NCI-H146 treated with DMSO at 0.1 percent for 48 hours (cell line): Measurements from ENCODE around the gene DYNC1I2.
"Not testable (repeated sequence)": the region's sequence is repeated elsewhere in the genome, so short reads cannot be mapped to it uniquely, and the experiment has no call there.

Experiments used
- DNase-seq: peaks from one replicate; lab custom pipeline; 2025; ENCODE audit not compliant: unreplicated experiment; lab: John Stamatoyannopoulos, UW

Gene DYNC1I2

DNA sequence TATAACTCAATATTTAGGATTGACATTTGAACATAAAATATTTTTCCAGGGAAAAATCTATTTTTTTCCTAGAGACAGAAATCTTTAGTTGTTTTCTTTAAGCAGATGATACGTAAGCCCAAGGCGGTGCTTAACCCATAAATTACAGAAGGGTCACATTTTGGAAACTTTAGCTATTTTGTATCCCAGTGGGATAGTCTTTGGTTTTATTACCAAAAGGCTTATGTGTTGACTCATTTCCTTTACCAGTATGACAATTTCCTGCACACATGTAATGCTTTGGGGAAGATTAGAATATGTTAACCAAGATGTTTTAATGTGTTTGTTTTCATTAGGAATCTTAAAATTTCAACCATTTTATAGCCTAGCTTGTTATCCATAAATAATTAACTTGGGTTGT lies 24.8 kb downstream of the DYNC1I2 start:
- no peak for DNase-seq

DNA sequence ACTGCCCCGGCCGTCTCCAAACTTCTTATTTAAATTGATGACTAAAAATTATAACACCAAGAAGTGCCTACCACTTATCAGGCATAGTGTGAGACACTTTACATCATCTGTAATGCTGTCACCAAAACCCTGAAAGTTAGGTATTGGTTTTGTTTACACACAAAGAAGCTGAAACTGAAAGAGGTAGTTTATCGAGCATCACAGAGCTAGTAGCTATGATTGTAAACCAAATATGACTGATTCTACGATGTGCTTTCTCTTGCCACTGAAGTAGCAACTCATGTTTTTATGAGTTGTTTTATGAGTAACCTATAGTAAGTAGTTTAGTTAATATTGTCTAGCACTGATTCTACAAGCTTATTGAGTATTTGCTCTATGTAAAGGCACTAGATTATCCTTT lies 31.5 kb downstream of the DYNC1I2 start:
- no peak for DNase-seq

DNA sequence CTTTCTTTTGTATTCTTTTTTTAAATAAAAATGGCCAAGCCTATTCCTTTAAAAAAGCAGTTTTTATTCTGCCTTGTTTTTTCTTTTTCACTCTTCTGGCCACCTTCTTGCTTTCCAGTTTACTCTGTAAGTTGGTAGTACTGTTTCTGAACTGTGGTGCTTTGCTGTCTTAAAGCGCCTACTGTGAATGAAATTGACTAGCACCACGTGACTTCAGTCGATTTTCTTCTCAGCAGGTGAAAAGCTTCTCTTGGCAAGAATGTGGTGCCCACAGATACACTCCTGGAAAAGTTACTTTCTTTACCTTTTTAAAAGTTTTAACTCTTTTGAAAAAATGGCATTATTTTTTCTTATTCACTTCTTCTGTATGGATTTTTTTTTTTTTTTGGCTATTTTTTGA lies 32.4 kb downstream of the DYNC1I2 start:
- no peak for DNase-seq

DNA sequence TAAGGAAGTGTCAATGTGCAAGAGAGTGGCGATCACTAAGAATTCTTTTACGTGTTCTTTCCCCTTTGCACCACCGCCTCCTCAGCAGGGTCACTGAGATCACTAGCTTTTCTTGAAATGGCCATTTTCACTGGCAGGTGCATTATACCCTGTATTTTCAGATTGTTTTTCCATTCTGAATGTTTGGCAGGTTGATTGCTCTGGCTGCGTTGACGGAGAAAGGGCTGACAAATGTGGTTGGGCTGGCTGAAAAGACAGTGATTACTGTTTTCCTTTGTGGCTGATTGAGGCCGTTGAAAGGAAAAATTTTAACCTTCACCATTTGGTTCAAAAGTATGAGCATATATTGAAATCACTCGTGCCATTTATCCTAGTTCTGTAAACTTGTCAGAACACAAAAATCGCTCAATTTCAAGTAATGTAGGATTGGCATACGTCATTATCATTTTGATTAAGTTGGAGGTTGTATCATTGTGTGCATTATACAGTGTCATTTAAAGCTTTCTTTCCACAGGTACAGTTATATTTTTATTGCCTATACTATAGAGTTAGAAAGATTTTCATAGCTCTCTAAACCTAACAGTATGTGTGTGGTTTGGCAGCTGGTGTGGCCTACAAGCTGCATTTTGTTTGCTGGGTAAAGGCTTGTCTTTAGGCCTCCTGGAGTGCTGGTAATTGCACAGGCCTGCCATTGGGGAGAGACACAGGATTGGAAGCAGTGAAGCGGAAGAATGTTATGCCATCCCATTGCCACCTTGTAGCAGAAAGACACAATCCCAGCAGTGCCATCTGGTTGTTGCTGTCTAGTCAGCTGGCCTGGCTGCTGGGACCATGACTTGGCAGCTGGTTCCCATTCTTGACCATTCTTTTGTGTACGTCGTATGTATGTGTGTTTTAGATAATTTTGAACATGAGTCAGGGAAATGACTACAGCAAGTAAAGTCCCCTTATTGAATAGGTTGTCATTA lies 36.7 kb downstream of the DYNC1I2 start:
- DNase-seq = peak; percentile 85

DNA sequence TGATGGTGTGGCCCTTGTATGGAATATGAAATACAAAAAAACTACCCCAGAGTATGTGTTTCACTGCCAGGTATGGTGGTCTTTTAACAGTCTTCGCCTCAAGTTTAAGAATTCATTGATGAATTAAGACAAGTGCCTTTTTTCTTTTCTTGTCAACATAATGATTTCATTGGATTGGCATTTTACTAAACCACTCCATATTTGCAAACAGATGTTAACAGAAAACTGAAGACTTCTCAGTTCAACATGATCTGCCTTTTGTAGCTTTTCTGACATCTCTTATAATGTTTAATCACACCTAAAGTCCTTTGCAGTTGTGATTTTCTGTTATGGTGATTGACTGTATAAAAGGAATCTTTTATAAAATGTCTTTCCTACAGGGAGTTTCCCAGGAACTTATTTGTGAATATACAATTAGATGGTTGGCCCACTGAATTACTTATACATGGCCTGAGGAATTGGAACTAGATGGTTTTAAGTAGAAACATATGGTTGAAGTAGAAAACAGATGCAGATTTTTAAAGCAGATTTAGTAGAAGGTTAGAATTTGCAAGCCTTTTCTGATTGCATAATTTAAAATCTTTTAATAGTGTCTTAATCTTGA lies 39.7 kb downstream of the DYNC1I2 start:
- no peak for DNase-seq

DNA sequence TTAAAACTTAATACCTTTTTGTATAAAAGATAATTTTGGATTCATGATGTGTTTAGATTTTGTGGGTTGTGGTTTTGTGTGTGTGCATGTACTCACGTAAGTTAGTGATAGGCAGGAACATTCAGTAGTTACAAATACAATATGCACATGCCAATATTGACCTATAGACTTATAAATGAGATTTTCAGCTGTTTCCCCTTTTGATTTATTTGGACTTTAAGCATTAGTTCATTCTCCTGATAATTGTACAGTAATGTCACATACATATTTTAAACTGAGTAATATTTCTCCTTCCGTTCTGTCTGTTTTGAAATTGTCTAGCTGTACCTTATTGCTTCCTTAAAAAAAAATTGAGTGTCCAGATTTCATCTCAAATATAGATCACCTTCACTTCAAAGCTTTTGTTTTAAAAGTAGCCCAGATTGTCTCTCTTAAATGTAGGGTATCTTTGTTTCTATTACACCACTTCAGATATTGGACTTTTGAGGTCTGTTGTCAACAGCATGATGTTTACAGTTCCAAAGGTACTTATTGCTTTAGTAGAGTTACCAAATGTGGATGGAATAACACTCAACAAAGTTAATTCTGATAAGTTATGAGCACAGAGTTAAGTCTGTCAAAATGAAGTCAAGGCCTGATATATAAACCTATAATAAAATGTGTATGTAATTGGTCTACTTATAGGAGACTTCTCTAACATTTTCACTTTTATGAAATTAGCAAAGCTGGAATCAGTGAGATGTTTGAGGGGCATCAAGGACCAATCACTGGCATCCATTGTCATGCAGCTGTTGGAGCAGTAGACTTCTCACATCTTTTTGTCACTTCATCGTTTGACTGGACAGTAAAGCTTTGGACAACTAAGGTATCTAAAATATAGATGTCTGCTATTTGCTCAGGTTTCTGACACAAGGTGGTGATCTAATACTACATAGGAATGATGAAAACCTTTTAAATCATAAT lies 42.0 kb downstream of the DYNC1I2 start:
- DNase-seq = no peak

DNA sequence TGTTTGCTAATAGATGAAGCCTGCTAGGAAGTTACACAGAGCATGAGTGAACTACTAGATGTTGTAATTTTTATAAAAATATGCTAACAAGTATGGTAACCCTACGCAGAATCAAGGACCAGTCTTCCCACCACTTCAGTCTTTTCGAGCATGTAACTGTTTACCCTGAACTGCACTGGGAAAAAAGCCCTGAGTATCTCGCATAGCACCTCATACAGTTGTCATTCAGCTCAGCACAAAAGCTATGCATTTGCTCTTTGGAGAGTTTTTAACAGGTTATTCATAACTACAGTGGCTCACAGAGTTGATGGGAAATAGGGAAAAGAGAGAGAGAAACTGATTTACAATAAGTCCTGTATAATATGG lies 42.7 kb downstream of the DYNC1I2 start:
- DNase-seq = no peak

DNA sequence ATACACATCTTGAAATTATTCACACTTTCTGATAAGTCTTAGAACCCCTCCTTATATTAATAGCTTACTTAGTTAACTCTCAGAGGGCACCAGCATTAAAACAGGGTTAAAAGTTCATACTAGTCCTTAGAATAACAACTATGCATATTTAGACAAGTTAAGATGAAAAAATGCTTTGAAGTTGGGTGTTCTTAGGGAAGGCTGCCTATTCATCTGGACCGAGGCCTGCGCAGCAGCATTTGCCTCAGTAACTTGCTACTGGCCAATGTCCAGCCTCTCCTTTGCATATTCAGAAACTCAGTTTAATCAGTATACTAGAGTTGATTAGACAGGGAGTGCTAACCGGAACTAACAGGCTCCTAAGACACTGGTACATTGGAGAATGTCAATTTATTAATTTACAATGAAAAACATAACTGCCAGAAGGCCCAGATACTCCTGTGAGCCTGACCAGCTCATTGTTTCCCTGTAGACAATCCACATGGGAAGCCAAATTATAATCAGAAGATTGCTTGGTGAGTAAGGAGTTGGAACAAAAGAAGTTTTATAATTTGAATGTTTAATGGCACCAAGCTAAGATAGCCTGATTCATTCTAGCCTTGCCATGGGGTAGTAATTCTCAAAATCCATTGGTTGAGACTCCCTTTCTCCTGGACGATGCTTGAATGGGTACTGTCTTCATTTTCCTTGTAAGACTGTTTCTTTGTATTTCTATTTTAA lies 48.9 kb downstream of the DYNC1I2 start:
- no peak for DNase-seq

DNA sequence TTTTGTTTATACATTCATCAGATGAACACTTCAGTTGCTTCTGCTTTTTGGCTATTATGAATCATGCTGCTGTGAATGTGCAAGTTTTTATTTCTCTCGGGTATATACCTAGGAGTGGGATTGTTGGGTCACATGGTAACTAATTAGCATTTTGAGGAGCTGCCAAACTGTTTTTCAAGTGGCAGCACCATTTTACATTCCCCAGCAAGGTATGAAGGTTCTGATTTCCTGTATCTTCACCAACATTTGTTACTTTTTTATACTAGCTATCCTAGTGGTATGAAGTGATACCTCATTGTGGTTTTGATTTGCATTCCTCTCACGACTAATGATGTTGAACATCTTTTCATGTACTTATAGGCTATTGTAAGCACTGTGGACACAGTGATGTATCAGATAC lies 53.9 kb downstream of the DYNC1I2 start:
- no peak for DNase-seq

DNA sequence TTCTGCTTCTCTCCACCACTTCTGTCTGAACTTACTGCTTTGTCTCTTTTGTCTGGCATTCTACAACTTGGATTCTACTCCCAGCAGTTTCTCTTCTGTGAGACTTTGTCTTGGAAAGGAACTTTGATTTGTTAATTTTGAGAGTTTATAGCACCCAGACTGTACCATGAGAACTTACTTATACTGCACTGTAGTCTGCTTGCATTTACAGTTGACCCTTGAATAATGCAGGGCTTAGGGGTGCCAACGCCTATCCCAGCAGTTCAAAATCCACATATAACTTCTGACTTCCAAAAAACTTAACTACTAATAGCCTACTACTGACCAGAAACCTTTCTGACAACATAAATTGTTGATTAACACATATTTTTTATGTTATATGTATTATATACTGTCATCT lies 55.5 kb downstream of the DYNC1I2 start:
- no peak for DNase-seq

DNA sequence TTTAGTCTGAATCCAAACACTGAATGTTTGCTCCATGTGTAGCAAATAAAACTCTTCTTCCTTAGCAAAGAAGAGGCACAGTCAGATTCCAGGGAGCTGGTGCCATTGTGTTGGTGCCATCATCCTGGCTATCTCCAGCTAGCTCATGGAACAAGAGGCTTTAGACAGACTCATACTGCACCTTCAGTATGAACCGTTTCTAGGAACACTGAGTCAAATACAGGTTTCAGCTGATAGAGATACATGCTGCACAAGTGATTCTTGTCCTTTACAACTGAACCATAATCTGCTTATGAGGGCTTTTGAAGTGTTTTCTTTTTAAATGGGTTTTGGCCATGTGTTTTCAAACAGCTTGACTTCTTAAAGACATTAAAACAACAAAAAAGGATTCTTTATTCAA lies 57.9 kb downstream of the DYNC1I2 start:
- DNase-seq = no peak

DNA sequence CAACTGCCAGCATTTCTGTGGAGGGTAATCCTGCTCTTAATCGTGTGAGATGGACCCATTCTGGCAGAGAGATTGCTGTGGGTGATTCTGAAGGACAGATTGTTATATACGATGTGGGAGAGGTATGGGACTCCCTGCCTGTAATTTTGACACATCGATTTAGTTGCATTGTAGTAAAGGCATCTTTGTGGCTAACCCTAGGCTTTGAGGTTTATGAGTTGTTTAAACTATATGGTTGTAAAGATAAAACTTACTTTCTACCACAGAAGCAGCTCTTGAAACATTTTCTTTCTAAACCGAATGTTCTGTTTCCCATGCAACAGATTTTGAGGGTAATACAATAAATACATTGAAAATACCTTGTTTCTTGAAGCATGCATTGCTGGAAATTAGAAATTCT lies 58.5 kb downstream of the DYNC1I2 start:
- DNase-seq = no peak

DNA sequence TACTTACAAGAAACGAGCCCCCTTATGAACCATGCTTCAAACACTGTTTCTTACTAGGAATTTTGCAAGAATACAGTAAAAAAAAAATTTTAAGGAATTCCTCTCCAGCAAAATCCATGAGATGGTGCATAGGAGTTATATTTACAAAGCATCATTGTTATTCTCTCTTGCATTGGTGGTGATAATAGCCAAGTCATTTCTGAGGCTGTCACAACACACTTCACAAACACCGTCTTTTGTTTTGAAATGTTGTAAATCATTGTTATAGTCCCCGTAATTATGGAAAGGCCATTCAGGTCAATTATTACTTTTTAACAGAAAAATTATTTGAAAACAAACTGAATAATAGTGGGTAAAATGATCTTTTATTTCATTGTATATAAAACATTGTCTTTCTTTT lies 60.1 kb downstream of the DYNC1I2 start:
- peak; percentile 3 for DNase-seq

DNA sequence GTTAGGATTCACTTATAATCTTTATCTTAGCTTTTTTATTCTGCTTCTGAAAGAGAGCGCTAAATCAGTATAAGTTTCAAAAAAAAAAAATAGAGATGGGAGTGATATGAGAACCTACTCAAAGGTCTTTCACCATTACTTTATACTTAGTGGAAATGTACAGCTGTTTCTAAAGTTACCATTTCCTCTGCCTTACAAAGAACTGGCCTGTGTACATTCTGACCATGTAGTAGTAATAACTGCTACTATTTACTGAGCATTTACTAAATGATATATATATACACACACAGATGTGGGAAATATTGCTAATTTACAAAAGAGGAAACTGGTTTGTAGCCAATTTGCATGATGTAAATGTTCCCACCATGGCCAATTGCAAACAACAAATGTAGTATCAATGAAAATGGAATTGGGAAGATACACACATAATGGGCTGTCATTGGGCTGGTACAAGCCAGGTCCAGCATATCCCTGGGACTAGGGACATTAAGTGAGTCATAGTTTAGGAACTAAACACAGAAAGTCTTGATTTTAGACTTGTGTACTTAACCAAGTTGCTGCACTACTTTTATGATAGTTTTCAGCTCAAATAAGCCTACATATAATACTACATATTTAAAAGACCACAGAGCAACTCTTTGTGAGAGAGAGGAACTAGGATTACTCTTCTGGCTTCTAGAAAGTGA lies 67.1 kb downstream of the DYNC1I2 start:
- DNase-seq = no peak

DNA sequence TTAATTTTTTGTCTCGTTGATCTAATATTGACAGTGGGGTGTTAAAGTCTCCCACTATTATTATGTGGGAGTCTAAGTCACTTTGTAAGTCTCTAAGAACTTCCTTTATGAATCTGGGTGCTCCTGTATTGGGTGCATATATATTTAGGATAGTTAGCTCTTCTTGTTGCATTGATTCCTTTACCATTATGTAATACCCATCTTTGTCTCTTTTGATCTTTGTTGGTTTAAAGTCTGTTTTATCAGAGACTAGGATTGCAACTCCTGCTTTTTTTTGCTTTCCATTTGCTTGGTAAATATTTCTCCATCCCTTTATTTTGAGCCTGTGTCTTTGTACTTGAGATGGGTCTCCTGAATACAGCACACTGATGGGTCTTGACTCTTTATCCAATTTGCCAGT lies 71.5 kb downstream of the DYNC1I2 start:
- DNase-seq = not testable (repeated sequence)

DNA sequence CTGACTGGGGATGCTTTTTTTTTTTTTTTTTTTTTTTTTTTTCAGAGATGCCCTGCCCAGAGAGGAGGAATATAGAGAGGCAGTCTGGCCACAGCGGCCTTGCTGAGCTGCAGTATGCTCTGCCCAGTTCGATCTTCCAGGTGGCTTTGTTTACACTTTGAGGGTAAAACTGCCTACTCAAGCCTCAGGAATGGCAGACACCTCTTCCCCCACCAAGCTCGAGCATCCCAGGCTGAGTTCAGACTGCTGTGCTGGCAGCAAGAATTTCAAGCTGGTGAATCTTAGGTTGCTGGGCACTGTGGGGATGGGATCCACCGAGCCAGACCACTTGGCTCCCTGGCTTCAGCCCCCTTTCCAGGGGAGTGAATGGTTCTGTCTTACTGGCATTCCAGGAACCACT lies 73.9 kb downstream of the DYNC1I2 start:
- DNase-seq = not testable (repeated sequence)

DNA sequence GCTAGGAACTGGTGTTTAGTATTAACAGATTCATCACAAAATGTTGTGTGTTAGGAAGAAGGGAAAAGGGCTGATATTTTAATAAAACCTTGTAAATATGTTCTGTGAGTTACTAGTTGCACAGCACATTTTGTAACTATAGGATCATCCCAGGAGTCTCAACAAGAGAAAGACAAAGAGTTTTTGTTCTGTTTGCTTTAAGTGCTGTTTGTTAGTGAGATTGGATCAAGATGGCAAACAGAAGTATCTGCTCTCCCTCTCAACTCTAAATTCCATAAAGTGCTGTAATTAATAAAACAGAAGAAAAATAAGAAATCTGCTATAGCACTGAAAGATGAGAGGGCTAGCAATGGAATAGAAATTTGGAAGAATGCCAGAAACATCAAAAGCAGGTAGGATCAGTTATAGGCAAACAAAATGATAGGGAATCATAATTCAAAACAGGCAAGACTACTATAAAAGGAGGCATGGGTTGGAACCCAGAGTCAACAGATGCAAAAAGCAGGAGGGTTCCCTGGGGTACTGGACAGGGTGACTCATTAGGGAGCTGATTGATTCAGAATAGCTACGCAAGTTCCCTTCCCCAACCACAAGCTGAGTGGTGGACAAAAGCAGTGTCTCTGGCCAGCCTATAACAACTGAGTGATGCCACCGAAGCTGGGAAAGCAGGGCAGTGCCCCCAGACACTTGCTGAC lies 75.8 kb downstream of the DYNC1I2 start:
- DNase-seq = peak; percentile 6

DNA sequence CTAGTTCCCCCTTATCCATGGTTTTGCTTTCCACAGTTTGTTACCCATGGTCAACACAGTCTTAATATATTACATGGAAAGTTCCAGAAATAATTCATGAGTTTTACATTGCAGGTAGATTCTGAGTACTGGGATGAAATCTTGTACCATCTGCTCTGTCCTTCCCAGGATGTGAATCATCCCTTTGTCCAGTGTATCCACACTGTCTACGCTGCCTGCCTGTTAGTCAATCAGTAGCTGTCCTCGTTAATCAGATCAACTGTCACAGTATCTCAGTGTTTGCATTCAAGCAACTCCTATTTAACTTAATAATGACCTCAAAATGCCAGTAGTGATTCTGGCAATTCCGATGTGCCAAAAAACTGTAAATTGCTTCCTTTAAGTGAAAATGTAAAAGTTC lies 76.3 kb downstream of the DYNC1I2 start:
- no peak for DNase-seq

DNA sequence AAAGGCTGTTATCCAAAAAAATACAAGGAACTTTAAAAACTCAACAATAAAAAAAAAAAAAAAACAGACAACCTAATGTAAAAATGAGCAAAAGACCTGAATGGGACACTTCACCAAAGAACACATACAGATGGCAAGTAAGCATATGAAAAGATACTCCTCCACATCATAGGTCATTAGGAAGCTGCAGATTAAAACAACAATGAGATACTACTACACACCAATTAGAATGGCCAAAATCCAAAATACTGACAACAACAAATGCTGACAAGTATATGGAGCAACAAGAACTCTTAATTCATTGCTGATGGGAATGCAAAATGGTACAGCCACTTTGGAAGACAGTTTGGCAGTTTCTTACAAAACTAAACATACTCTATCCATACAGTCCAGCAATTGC lies 84.2 kb downstream of the DYNC1I2 start:
- DNase-seq = no peak

DNA sequence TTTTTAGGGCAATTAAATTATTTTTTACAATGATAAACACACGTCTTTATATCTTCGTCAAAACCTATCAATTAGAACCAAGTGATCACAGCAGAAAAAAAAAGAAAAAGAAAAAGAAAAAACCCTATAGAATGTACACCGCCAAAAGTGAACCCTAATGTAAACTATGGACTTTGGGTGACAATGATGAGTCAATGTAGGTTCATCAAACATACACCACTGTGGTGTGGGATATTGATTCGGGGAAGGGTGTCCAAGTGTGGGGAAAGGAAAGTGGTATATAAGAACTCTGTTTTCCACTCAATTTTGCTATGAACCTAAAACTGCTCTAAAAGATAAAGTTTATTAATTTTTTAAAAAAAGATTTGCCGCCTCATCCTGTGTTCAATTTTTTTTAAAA lies 85.1 kb downstream of the DYNC1I2 start:
- DNase-seq = no peak
